HepG2 (cell line): ENCODE results near the gene PIK3R5. TPM values are rescaled to one million over a fixed set of nuclear protein-coding genes. Genes with fewer than 3 reads are reported as not detected.

Experiments
- ATAC-seq: fragments of 200-7000 bp; cut with Tn5 transposase; 3 replicates; pipeline ENCODE4 v1.9.1; 2020; ENCODE audit warnings: mild to moderate bottlenecking, moderate library complexity
- BruUV-seq: library from RNA; stranded (reverse); fragments of 400-500 nt; replicated peaks from 2 replicates; lab custom pipeline; 2021; lab: Mats Ljungman, UMichigan
- CTCF ChIA-PET: fragments of 300-600 bp; formaldehyde crosslinking; extraction: SDS; loops from one replicate; lab custom pipeline; 2021; ENCODE audit warnings: low total read pairs, inconsistent platforms, low intra/inter-chr PET ratio; lab: Yijun Ruan, JAX
- POLR2A ChIA-PET: fragments of 350-600 bp; sonication (Branson Sonifier 250); formaldehyde crosslinking; loops from one replicate; lab custom pipeline; 2020; ENCODE audit warnings: antibody characterized with exemption, inconsistent platforms; lab: Yijun Ruan, JAX
- DNase-seq: peaks from one replicate; pipeline ENCODE4 v3.0.0-alpha.2; 2015; ENCODE audit warnings: low spot score
- FAIRE-seq: peaks from 3 replicates; lab custom pipeline; 2011; peaks lifted over from hg19 to GRCh38; lab: Jason Lieb, UNC
- H2AFZ ChIP-seq: one replicate; pipeline ENCODE4 v1.6.1; 2011; ENCODE audit warnings: low read length, inconsistent platforms
- H3K27ac ChIP-seq: fragments of 300-600 bp; 3 replicates; pipeline ENCODE4 v1.8.0; 2011; ENCODE audit warnings: mixed run types, mild to moderate bottlenecking, mixed read lengths, low read length, inconsistent platforms; ENCODE audit not compliant: insufficient read depth; ENCODE audit errors: extremely low read length
- H3K27me3 ChIP-seq, 2 experiments: fragments of 200-600 bp in 1 of 2; 2 replicates in 1 of 2; 3 replicates in 1 of 2; pipeline versions ENCODE4 v1.6.0 to v1.8.0; 2011; ENCODE audit warnings: low read length in 2 of 2, mild to moderate bottlenecking in 2 of 2, moderate library complexity in 2 of 2, inconsistent platforms in 1 of 2; ENCODE audit not compliant: insufficient read depth in 2 of 2, control insufficient read depth in 1 of 2
- H3K36me3 ChIP-seq, 2 experiments: fragments of 200-600 bp in 1 of 2; replicated peaks in 1 of 2; 2 replicates in 1 of 2; 3 replicates in 1 of 2; pipeline versions ENCODE4 v1.5.1 to v1.8.0; 2011; ENCODE audit warnings: low read length in 2 of 2, inconsistent platforms in 1 of 2; ENCODE audit not compliant: insufficient read depth in 2 of 2, control insufficient read depth in 1 of 2
- H3K4me1 ChIP-seq: 2 replicates; pipeline ENCODE4 v1.5.1; 2012; ENCODE audit warnings: low read length, inconsistent platforms; ENCODE audit not compliant: insufficient read depth
- H3K4me2 ChIP-seq: 2 replicates; pipeline ENCODE4 v1.6.0; 2011; ENCODE audit warnings: low read depth, low read length, inconsistent platforms
- H3K4me3 ChIP-seq, 3 experiments: fragments of 200-600 bp in 1 of 3; sonication (generic), shearing (Covaris generic) in 1 of 3; replicated peaks in 1 of 3; 2 replicates each; pipeline ENCODE4 v1.5.1; 2011 to 2016; ENCODE audit warnings: low read length in 3 of 3, inconsistent platforms in 2 of 3, low read depth in 2 of 3, mild to moderate bottlenecking in 2 of 3, control low read depth in 1 of 3, mixed read lengths in 1 of 3; ENCODE audit not compliant: insufficient read depth in 1 of 3
- H3K79me2 ChIP-seq: one replicate; pipeline ENCODE4 v1.6.1; 2011; ENCODE audit warnings: low read length, inconsistent platforms; ENCODE audit not compliant: insufficient read depth
- H3K9ac ChIP-seq: 2 replicates; pipeline ENCODE4 v1.6.0; 2011; ENCODE audit warnings: mild to moderate bottlenecking, low read depth, low read length, inconsistent platforms; ENCODE audit not compliant: insufficient read depth
- H3K9me3 ChIP-seq: 2 replicates; pipeline ENCODE4 v1.5.1; 2012; ENCODE audit warnings: mild to moderate bottlenecking, low read length
- H4K20me1 ChIP-seq: 2 replicates; pipeline ENCODE4 v1.6.0; 2011; ENCODE audit warnings: inconsistent platforms, mild to moderate bottlenecking, low read length, moderate library complexity; ENCODE audit not compliant: insufficient read depth
- ATAD3A ChIP-seq: sonication (generic); formaldehyde crosslinking; IDR thresholded peaks from 2 replicates; pipeline ENCODE4 v1.4.0; 2020; ENCODE audit warnings: missing genetic modification reagents
- ATRX ChIP-seq: sonication (generic); formaldehyde crosslinking; IDR thresholded peaks from 2 replicates; pipeline ENCODE4 v1.4.0; 2020; ENCODE audit warnings: missing genetic modification reagents, borderline replicate concordance
- HDAC1 ChIP-seq: sonication (generic); formaldehyde crosslinking; IDR thresholded peaks from 2 replicates; pipeline ENCODE4 v1.5.1; 2020; ENCODE audit warnings: mild to moderate bottlenecking, missing genetic modification reagents
- HES4 ChIP-seq: sonication (generic); formaldehyde crosslinking; IDR thresholded peaks from 2 replicates; pipeline ENCODE4 v1.9.0; 2021; ENCODE audit warnings: mild to moderate bottlenecking, missing genetic modification reagents, borderline replicate concordance
- IKZF5 ChIP-seq: IDR thresholded peaks from 2 replicates; pipeline ENCODE4 v1.6.1; 2018; ENCODE audit warnings: missing genetic modification reagents, mild to moderate bottlenecking, missing compliant biosample characterization
- RBM39 ChIP-seq: fragments of 200-400 bp; formaldehyde crosslinking; IDR thresholded peaks from one replicate; pipeline ENCODE4 v1.6.1; 2018; ENCODE audit warnings: antibody characterized with exemption, mild to moderate bottlenecking, low read depth, low read length; ENCODE audit not compliant: poor library complexity, severe bottlenecking
- SIX4 ChIP-seq: sonication (generic); formaldehyde crosslinking; IDR thresholded peaks from 2 replicates; pipeline ENCODE4 v1.4.0; 2020; ENCODE audit warnings: missing genetic modification reagents
- SRSF1 ChIP-seq: fragments of 200-400 bp; formaldehyde crosslinking; optimal IDR thresholded peaks from 2 replicates; pipeline ENCODE3; 2017; ENCODE audit warnings: mild to moderate bottlenecking, low read depth, low read length, moderate library complexity
- TCF7 ChIP-seq: sonication (generic); IDR thresholded peaks from 2 replicates; pipeline ENCODE4 v1.6.1; 2016; ENCODE audit warnings: antibody characterized with exemption, low read depth
- YY1 ChIP-seq: IDR thresholded peaks from 2 replicates; pipeline ENCODE4 v1.6.1; 2011; ENCODE audit warnings: low read length, low read depth, moderate library complexity, mild to moderate bottlenecking; ENCODE audit not compliant: insufficient read depth, insufficient replicate concordance
- ZBTB49 ChIP-seq: sonication (generic); formaldehyde crosslinking; IDR thresholded peaks from 2 replicates; pipeline ENCODE4 v1.4.0; 2020; ENCODE audit warnings: missing genetic modification reagents, borderline replicate concordance
- ZNF234 ChIP-seq: sonication (generic); formaldehyde crosslinking; conservative IDR thresholded peaks from 2 replicates; pipeline ENCODE4 v1.5.1; 2020; ENCODE audit warnings: mild to moderate bottlenecking, missing genetic modification reagents
- ZNF329 ChIP-seq: sonication (generic); formaldehyde crosslinking; IDR thresholded peaks from 2 replicates; pipeline ENCODE4 v1.9.0; 2021; ENCODE audit warnings: low read depth, mild to moderate bottlenecking, missing genetic modification reagents
- ZNF432 ChIP-seq: sonication (generic); formaldehyde crosslinking; IDR thresholded peaks from 2 replicates; pipeline ENCODE4 v1.5.0; 2020; ENCODE audit warnings: missing genetic modification reagents, mild to moderate bottlenecking, borderline replicate concordance
- ZNF563 ChIP-seq: sonication (generic); formaldehyde crosslinking; IDR thresholded peaks from 2 replicates; pipeline ENCODE4 v1.8.0; 2022; ENCODE audit warnings: mild to moderate bottlenecking, moderate library complexity, missing genetic modification reagents
- ZNF883 ChIP-seq: sonication (generic); formaldehyde crosslinking; IDR thresholded peaks from 2 replicates; pipeline ENCODE4 v1.5.1; 2020; ENCODE audit warnings: mild to moderate bottlenecking, missing genetic modification reagents; ENCODE audit errors: not compliant biosample characterization
- ZSCAN25 ChIP-seq: sonication (generic); formaldehyde crosslinking; IDR thresholded peaks from 2 replicates; pipeline ENCODE4 v1.8.0; 2022; ENCODE audit warnings: mild to moderate bottlenecking, missing genetic modification reagents
- ZSCAN30 ChIP-seq: sonication (generic); formaldehyde crosslinking; IDR thresholded peaks from 2 replicates; pipeline ENCODE4 v1.5.0; 2020; ENCODE audit warnings: mild to moderate bottlenecking, missing genetic modification reagents
- ZXDC ChIP-seq: sonication (generic); formaldehyde crosslinking; IDR thresholded peaks from 2 replicates; pipeline ENCODE4 v1.5.0; 2020; ENCODE audit warnings: mild to moderate bottlenecking, missing genetic modification reagents
- WGBS: methylation state at CpG from one replicate; pipeline ENCODE4 v1.1.6; 2017; ENCODE audit warnings: low lambda C conversion rate; 5-methylcytosine and 5-hydroxymethylcytosine counted together
- in situ Hi-C: cut with HindIII; loops from 2 replicates; pipeline ENCODE4 v1.10.0; 2017; ENCODE audit warnings: low pct_unique_long_range_greater_than_20kb; ENCODE audit not compliant: extremely low pct_ligation_motif_present
- intact Hi-C: fragments of 100-400 bp; cut with micrococcal nuclease; formaldehyde crosslinking; loops from one replicate; pipeline ENCODE4 v1.10.0; 2022; ENCODE audit not compliant: unreplicated experiment
- polyA plus RNA-seq, 8 experiments: library from polyadenylated mRNA; depleted of rRNA in 3 of 8; stranded (reverse) in 7 of 8; unstranded in 1 of 8; fragments of >200 nt; fragmentation: Illumina TruSeq in 4 of 8; extraction: Trizol in 4 of 8; gene quantifications; 2 replicates each; pipeline versions ENCODE4 v1.2.1 to v1.2.3, GENCODE V29; 2011 to 2016; ENCODE audit warnings: low read depth in 4 of 8, missing spikeins in 1 of 8, mixed read lengths in 1 of 8; ENCODE audit not compliant: insufficient read depth in 1 of 8
- total RNA-seq, 5 experiments: library from RNA; depleted of rRNA; stranded (reverse); fragments of >200 nt; fragmentation: Illumina TruSeq; extraction: Trizol; gene quantifications; 2 replicates each; pipeline ENCODE4 v1.2.3, GENCODE V29; 2016; ENCODE audit warnings: low read depth in 1 of 5

Gene PIK3R5
- total and polyA plus RNA-seq, 2 of the 13 experiments (the other 11 are each of a cell fraction or from before 2014, with no cell fraction given), result not detected

- intact Hi-C loops (no loop called here), in situ Hi-C loops (no loop called here)
- Histone ChIP-seq H3K27me3 (peaks cover 3 to 4% of the 10 kb centered on the region in 2 experiments; a peak in 3 of 5 replicates), H3K27ac (no peak overlapping the region), H3K9ac (no peak overlapping the region), H3K4me3 (no peak overlapping the region), H2AFZ (no peak overlapping the region), H3K79me2 (no peaks in the 10 kb centered on the region), H3K4me2 (no peak overlapping the region), H3K36me3 (no peaks in the 10 kb centered on the region), H4K20me1 (no peaks in the 10 kb centered on the region), H3K9me3 (no peaks in the 10 kb centered on the region), H3K4me1 (no peaks in the 10 kb centered on the region)
- no peak for FAIRE-seq
- TF ChIP-seq ZXDC (CRISPR knock-in tag), result no peak
- TF ChIP-seq IKZF5, result no peak
- no peak for TF ChIP-seq ZSCAN30 (CRISPR knock-in tag)
- TF ChIP-seq YY1, result no peak
- TF ChIP-seq SIX4 (CRISPR knock-in tag), result no peak
- no peak for TF ChIP-seq RBM39
- TF ChIP-seq TCF7, result no peak
- TF ChIP-seq ZNF563, result no peak
- no peak for TF ChIP-seq ZBTB49
- TF ChIP-seq SRSF1, result no peak
- TF ChIP-seq HDAC1, result no peak
- no peak for TF ChIP-seq ZNF883 (CRISPR knock-in tag)
- no peak for TF ChIP-seq ZNF234 (CRISPR knock-in tag)
- TF ChIP-seq HES4 (CRISPR knock-in tag), result no peak
- TF ChIP-seq ATAD3A, result no peak
- no peak for TF ChIP-seq ZSCAN25 (CRISPR knock-in tag)
- no peak for TF ChIP-seq ATRX (CRISPR knock-in tag)
- TF ChIP-seq ZNF432 (CRISPR knock-in tag), result no peak
- no peak for TF ChIP-seq ZNF329 (CRISPR knock-in tag)
- no peak for DNase-seq
- CTCF ChIA-PET, result no interaction called here
- 66% methylated on average over 9 of the region's 14 CpGs for WGBS
- no TSS peak for BruUV-seq
- POLR2A ChIA-PET, result no interaction called here
- ATAC-seq, result no peak
Measured at GRCh38 chr17:8835106-8835505, 130.4 kb downstream of the PIK3R5 start.
